ENCODE measurements around the gene GRIK2. TPM values are rescaled to one million over a fixed set of nuclear protein-coding genes. Genes with fewer than 3 reads are reported as not detected.

The GRIK2 gene
- total and polyA plus RNA-seq, 7 donors, result 0.25 to 8.9 (median 2.1) TPM; not detected in 2

DNA sequence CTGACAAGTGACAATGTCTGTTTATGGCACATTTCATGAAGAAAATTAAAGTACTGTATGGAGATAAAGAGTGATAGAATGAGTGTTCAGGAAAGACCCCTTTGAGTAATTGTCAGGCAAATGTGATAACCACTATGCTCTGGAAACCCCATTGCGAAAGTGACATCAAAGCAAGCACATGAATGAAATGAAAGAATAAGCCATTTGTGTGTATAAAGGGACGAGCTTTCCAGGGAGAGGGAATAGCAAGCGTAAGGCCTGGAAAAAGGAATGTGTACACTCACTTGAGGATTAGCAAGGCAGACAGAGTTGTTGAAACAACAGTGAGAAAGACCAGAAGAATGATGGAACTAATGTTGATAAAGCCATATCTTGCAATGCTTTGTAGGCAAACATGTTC is 490.0 kb downstream of the GRIK2 start:
- intact Hi-C loops (cut with DNase I), result no loop called here
- Histone ChIP-seq H3K4me3 (no peak overlapping the region), H3K27me3 (no peaks in the 10 kb centered on the region), H3K9me3 (no peaks in the 10 kb centered on the region), H3K4me1 (no peaks in the 10 kb centered on the region), H3K36me3 (no peaks in the 10 kb centered on the region), H3K27ac (no peak overlapping the region)
- no peak for DNase-seq
- 86 to 88% methylated on average over 3 of the region's 3 CpGs for WGBS, 2 donors
- TF ChIP-seq, protein P1, sequence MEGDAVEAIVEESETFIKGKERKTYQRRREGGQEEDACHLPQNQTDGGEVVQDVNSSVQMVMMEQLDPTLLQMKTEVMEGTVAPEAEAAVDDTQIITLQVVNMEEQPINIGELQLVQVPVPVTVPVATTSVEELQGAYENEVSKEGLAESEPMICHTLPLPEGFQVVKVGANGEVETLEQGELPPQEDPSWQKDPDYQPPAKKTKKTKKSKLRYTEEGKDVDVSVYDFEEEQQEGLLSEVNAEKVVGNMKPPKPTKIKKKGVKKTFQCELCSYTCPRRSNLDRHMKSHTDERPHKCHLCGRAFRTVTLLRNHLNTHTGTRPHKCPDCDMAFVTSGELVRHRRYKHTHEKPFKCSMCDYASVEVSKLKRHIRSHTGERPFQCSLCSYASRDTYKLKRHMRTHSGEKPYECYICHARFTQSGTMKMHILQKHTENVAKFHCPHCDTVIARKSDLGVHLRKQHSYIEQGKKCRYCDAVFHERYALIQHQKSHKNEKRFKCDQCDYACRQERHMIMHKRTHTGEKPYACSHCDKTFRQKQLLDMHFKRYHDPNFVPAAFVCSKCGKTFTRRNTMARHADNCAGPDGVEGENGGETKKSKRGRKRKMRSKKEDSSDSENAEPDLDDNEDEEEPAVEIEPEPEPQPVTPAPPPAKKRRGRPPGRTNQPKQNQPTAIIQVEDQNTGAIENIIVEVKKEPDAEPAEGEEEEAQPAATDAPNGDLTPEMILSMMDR (IDR thresholded peaks at IDR 0.05), result no peak
- no peak for TF ChIP-seq EP300 (IDR thresholded peaks at IDR 0.05)
- TF ChIP-seq POLR2AphosphoS5 (IDR thresholded peaks at IDR 0.05), result no peak
- TF ChIP-seq POLR2A (IDR thresholded peaks at IDR 0.05), result no peak

DNA sequence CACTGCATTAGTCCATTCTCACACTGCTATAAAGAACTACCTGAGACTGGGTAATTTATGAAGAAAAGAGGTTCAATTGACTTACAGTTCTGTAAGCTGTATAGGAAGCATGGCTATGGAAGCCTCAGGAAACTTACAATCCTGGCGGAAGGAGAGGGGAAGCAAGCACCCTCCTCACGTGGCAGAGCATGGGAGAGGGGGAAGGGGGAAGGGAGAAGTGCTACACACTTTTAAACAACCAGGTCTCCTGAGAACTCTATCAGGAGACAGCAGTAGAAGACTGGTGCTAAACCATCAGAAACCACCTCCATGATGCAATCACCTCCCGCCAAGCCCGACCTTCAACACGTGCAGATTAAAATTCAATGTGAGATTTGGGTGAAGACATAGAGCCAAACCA is 494.0 kb downstream of the GRIK2 start:
- TF ChIP-seq, protein P1 (IDR thresholded peaks at IDR 0.05), result no peak
- TF ChIP-seq EP300 (IDR thresholded peaks at IDR 0.05), result no peak
- TF ChIP-seq POLR2AphosphoS5 (IDR thresholded peaks at IDR 0.05), result no peak
- no peak for TF ChIP-seq POLR2A (IDR thresholded peaks at IDR 0.05)
- H3K4me3 ChIP-seq, result no peak overlapping the region
- H3K9me3 ChIP-seq, result no peaks in the 10 kb centered on the region
- no peak for DNase-seq
- no peaks in the 10 kb centered on the region for H3K36me3 ChIP-seq
- intact Hi-C loops (cut with DNase I), result no loop called here
- no peak overlapping the region for H3K27ac ChIP-seq
- no peaks in the 10 kb centered on the region for H3K27me3 ChIP-seq
- WGBS, 2 donors, result 66 to 68% methylated on average over 5 of the region's 5 CpGs
- H3K4me1 ChIP-seq, result no peaks in the 10 kb centered on the region

DNA sequence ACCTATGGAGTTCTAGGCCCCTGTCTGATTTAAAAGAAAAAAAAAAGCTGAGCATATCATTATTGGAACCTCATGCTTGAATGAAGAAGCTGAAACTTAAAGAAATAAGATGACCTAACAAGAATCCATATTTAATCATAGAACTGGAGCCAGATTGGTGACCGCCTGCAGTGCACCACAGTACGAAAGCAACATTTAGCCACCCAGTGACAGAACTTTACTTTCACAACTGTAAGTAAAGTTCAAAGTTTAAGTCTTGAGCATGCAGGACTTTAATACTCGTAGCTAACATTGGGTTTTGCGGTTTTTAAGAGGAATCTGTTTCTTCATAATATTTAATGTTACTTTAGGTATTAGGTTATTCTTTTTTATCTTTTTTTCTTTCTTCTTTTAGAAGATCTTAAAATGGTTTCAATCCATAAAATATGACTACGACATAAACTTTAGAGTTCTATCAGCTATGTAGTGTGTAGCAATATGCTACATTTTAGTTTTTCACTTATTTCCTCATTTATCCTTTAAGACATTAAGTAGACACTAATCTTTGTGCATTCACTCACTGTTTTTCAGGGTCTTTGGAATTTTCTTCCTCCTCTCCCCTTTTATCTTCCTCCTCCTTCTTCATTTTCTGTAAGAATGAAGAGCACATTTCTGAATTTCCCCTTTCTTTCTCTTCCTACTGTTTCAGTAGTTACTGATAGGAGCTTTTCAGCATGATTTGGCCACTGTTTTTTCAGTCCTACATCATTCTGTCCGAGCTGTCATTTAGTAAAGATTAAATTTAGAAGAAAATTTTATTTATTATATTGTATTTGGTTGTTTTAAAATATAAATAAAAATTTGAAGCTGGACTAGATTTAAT is 514.1 kb downstream of the GRIK2 start:
- no peaks in the 10 kb centered on the region for H3K36me3 ChIP-seq
- TF ChIP-seq, protein P1 (IDR thresholded peaks at IDR 0.05), result no peak
- TF ChIP-seq POLR2A (IDR thresholded peaks at IDR 0.05), result no peak
- no peak for TF ChIP-seq EP300 (IDR thresholded peaks at IDR 0.05)
- TF ChIP-seq POLR2AphosphoS5 (IDR thresholded peaks at IDR 0.05), result no peak
- 70 to 79% methylated on average over 6 of the region's 6 CpGs for WGBS, 2 donors
- DNase-seq, result no peak
- H3K4me3 ChIP-seq, result no peak overlapping the region
- no peaks in the 10 kb centered on the region for H3K9me3 ChIP-seq
- H3K27me3 ChIP-seq, result no peaks in the 10 kb centered on the region
- intact Hi-C loops (cut with DNase I), result no loop called here
- H3K27ac ChIP-seq, result no peak overlapping the region
- H3K4me1 ChIP-seq, result no peaks in the 10 kb centered on the region

DNA sequence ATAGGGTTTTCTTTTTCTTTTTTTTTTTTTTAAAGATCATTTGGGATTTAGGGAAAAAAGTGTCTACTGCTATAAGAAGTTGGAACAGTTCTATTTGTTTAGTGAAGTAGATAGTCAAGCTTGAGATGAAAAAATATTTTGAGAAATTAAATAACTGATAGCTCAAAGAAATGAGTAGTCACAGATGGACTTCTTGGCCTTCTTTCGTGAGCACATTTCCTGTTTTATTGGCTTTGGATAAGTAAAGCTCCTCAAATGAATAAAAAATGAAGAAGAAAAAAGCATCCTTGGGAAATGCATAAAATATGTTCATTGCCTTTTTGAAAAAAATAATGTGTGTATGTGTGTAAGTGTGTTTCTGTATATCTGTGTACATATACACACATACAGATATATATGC is 515.9 kb downstream of the GRIK2 start:
- Histone ChIP-seq H3K4me3 (no peak overlapping the region), H3K9me3 (no peaks in the 10 kb centered on the region), H3K4me1 (no peaks in the 10 kb centered on the region), H3K27ac (no peak overlapping the region), H3K36me3 (no peaks in the 10 kb centered on the region), H3K27me3 (no peaks in the 10 kb centered on the region)
- WGBS, 2 donors, result 76% methylated on average over 1 of the region's 1 CpG
- TF ChIP-seq POLR2AphosphoS5 (IDR thresholded peaks at IDR 0.05), result no peak
- TF ChIP-seq, protein P1 (IDR thresholded peaks at IDR 0.05), result no peak
- no peak for TF ChIP-seq POLR2A (IDR thresholded peaks at IDR 0.05)
- intact Hi-C loops (cut with DNase I), result no loop called here
- no peak for DNase-seq
